ENCODE data around the gene PCYT2.

DNA sequence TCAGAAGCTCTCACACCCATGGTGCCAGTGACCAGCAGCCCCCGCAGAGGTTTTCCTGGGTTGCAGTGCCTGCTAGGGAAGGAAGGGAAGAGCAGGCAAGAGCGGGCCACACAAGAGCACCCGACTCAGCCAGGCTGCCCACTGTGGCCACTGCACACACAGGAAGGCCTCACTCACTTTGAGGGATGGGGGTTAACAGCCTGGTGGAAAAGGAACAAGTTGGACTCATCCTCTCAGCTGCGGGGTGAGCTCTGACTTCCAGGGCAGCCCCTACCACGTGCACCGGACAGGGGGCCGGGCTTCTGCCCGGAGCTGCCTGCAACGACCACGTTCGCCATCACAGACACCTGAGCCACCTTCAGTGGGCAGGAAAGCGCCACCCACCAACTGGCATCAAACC, 59.0 kb downstream of the PCYT2 start:
- TF ChIP-seq POLR2AphosphoS2 (IDR thresholded peaks at IDR 0.05; ENCODE audit: low read length): no peak
- TF ChIP-seq, protein P1, sequence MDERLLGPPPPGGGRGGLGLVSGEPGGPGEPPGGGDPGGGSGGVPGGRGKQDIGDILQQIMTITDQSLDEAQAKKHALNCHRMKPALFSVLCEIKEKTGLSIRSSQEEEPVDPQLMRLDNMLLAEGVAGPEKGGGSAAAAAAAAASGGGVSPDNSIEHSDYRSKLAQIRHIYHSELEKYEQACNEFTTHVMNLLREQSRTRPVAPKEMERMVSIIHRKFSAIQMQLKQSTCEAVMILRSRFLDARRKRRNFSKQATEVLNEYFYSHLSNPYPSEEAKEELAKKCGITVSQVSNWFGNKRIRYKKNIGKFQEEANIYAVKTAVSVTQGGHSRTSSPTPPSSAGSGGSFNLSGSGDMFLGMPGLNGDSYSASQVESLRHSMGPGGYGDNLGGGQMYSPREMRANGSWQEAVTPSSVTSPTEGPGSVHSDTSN (CRISPR knock-in tag; IDR thresholded peaks at IDR 0.05; ENCODE audit: low read depth): no peak
- TF ChIP-seq, protein P1 (tag; conservative IDR thresholded peaks at IDR 0.05; ENCODE audit: low read depth): no peak
- TF ChIP-seq, protein P2, sequence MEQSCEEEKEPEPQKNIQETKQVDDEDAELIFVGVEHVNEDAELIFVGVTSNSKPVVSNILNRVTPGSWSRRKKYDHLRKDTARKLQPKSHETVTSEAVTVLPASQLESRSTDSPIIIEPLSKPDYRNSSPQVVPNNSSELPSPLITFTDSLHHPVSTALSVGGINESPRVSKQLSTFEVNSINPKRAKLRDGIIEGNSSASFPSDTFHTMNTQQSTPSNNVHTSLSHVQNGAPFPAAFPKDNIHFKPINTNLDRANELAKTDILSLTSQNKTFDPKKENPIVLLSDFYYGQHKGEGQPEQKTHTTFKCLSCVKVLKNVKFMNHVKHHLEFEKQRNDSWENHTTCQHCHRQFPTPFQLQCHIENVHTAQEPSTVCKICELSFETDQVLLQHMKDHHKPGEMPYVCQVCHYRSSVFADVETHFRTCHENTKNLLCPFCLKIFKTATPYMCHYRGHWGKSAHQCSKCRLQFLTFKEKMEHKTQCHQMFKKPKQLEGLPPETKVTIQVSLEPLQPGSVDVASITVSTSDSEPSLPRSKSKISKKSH (CRISPR knock-in tag; IDR thresholded peaks at IDR 0.05): no peak
